ENCODE data around the gene TTC23.

DNA sequence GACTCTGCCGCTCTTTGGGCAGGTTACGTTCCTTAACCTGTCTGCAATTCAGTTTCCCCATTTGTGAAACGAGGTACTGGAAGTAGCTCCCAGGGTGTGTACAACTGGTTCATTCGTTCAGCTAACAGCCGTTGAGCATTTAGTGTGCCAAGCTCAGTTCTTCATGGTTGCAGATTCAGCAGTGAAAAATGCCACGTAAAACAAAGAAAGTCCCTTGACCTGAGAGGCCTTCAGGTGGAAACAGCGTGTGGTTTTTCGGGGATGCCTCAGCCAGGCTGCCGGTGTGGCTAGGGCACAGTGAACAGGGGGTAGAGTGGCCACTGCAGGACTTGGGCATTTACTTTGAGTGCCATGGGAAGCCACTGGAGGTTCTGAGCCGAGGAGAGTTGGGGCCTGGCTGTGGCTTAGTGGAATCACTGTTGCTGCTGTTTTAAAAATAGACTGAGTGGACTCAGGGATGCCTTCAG, 139.8 kb downstream of the TTC23 start:
- TF ChIP-seq, protein P1, sequence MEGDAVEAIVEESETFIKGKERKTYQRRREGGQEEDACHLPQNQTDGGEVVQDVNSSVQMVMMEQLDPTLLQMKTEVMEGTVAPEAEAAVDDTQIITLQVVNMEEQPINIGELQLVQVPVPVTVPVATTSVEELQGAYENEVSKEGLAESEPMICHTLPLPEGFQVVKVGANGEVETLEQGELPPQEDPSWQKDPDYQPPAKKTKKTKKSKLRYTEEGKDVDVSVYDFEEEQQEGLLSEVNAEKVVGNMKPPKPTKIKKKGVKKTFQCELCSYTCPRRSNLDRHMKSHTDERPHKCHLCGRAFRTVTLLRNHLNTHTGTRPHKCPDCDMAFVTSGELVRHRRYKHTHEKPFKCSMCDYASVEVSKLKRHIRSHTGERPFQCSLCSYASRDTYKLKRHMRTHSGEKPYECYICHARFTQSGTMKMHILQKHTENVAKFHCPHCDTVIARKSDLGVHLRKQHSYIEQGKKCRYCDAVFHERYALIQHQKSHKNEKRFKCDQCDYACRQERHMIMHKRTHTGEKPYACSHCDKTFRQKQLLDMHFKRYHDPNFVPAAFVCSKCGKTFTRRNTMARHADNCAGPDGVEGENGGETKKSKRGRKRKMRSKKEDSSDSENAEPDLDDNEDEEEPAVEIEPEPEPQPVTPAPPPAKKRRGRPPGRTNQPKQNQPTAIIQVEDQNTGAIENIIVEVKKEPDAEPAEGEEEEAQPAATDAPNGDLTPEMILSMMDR (IDR thresholded peaks at IDR 0.05; ENCODE audit: extremely low read depth in 1 of 2, insufficient read depth in 1 of 2, low read depth in 1 of 2, low read length in 2 of 2) = no peak
- TF ChIP-seq POLR2A (IDR thresholded peaks at IDR 0.05; ENCODE audit: low read depth, low read length) (no peak), POLR2AphosphoS5 (IDR thresholded peaks at IDR 0.05; ENCODE audit: insufficient read depth, low read depth, low read length) (no peak)
- TF ChIP-seq, protein P2, sequence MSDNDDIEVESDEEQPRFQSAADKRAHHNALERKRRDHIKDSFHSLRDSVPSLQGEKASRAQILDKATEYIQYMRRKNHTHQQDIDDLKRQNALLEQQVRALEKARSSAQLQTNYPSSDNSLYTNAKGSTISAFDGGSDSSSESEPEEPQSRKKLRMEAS (IDR thresholded peaks at IDR 0.05; ENCODE audit: insufficient read depth, insufficient read length) = no peak

Measured in endothelial cell of umbilical vein (primary cell).